K562 (cell line): Measurements from ENCODE around the gene HMGA1. TPM values are rescaled to one million over a fixed set of nuclear protein-coding genes. Genes with fewer than 3 reads are reported as not detected.

ENCODE experiments used
- ATF2 ChIP-seq: sonication (generic); formaldehyde crosslinking; IDR thresholded peaks from 2 replicates; pipeline ENCODE4 v1.8.1; 2022; ENCODE audit warnings: missing genetic modification reagents
- DPF2 ChIP-seq: fragments of 450-650 bp; IDR thresholded peaks from 2 replicates; pipeline ENCODE4 v1.6.1; 2016
- ERF ChIP-seq: fragments of 450-650 bp; formaldehyde crosslinking; IDR thresholded peaks from 2 replicates; pipeline ENCODE4 v1.4.0; 2020; ENCODE audit warnings: mild to moderate bottlenecking, mixed read lengths
- MEIS2 ChIP-seq: fragments of 450-650 bp; IDR thresholded peaks from 2 replicates; pipeline ENCODE4 v1.6.1; 2014; ENCODE audit warnings: mild to moderate bottlenecking; ENCODE audit not compliant: partially characterized antibody
- NCOR1 ChIP-seq: fragments of 450-650 bp; IDR thresholded peaks from 2 replicates; pipeline ENCODE4 v1.6.1; 2016; ENCODE audit warnings: mild to moderate bottlenecking, moderate library complexity
- NFE2 ChIP-seq: IDR thresholded peaks from 2 replicates; pipeline ENCODE4 v1.6.1; 2014; ENCODE audit warnings: antibody characterized with exemption, low read depth
- NFXL1 ChIP-seq: fragments of 450-650 bp; formaldehyde crosslinking; IDR thresholded peaks from 2 replicates; pipeline ENCODE4 v1.4.0; 2021; ENCODE audit warnings: mild to moderate bottlenecking
- NRF1 ChIP-seq, 2 experiments: fragments of 450-650 bp; IDR thresholded peaks in 1 of 2; conservative IDR thresholded peaks in 1 of 2; 2 replicates each; pipeline ENCODE4 v1.6.1; 2014; ENCODE audit warnings: mild to moderate bottlenecking in 2 of 2
- POU5F1 ChIP-seq: fragments of 150-350 bp; IDR thresholded peaks from 2 replicates; pipeline ENCODE4 v1.6.1; 2014; ENCODE audit warnings: borderline replicate concordance, low read length, low read depth, mild to moderate bottlenecking; ENCODE audit not compliant: partially characterized antibody
- RBBP5 ChIP-seq: fragments of 200-600 bp; sonication (generic); IDR thresholded peaks from 2 replicates; pipeline ENCODE4 v1.6.1; 2012; ENCODE audit warnings: borderline replicate concordance, mild to moderate bottlenecking, low read length, control low read depth, inconsistent platforms; ENCODE audit not compliant: insufficient read depth, poor library complexity, severe bottlenecking
- SMARCA4 ChIP-seq: fragments of 450-650 bp; IDR thresholded peaks from 2 replicates; pipeline ENCODE4 v1.6.1; 2016
- STAG1 ChIP-seq: sonication (generic); formaldehyde crosslinking; IDR thresholded peaks from 2 replicates; pipeline ENCODE4 v1.5.0; 2020; ENCODE audit warnings: missing genetic modification reagents, borderline replicate concordance
- YBX1 ChIP-seq: fragments of 450-650 bp; IDR thresholded peaks from 2 replicates; pipeline ENCODE4 v1.7.1; 2016; ENCODE audit warnings: mild to moderate bottlenecking
- ZFP36 ChIP-seq: fragments of 150-350 bp; IDR thresholded peaks from 2 replicates; pipeline ENCODE4 v1.6.1; 2018; ENCODE audit warnings: low read length, low read depth; ENCODE audit not compliant: partially characterized antibody
- ZNF444 ChIP-seq: fragments of 250-450 bp; sonication (Bioruptor Pico); IDR thresholded peaks from 2 replicates; pipeline ENCODE4 v1.4.0; 2020; ENCODE audit warnings: mild to moderate bottlenecking, moderate library complexity
- ZNF707 ChIP-seq: fragments of 250-450 bp; sonication (Bioruptor Pico); conservative IDR thresholded peaks from 2 replicates; pipeline ENCODE4 v1.8.0; 2022; ENCODE audit warnings: inconsistent platforms, mild to moderate bottlenecking, moderate library complexity
- ZSCAN29 ChIP-seq: fragments of 450-650 bp; IDR thresholded peaks from 2 replicates; pipeline ENCODE4 v1.6.1; 2017
- polyA plus RNA-seq, 8 experiments: library from polyadenylated mRNA; depleted of rRNA in 4 of 8; stranded (reverse) in 5 of 8; unstranded in 3 of 8; fragments of >200 nt; fragmentation: Nextera tagmentation in 2 of 8; fragmentation: Illumina TruSeq in 1 of 8; extraction: Ambion mirVana in 2 of 8; extraction: Trizol in 1 of 8; gene quantifications; 2 replicates each; pipeline versions ENCODE4 v1.2.1 to v1.2.3, GENCODE V29; 2011 to 2014; ENCODE audit warnings: inconsistent platforms in 1 of 8, missing spikeins in 1 of 8
- total RNA-seq, 7 experiments: library from RNA; depleted of rRNA in 6 of 7; stranded (reverse); fragments of >200 nt in 6 of 7; fragmentation: Illumina TruSeq in 2 of 7; extraction: Trizol in 2 of 7; gene quantifications; 2 replicates each; pipeline versions ENCODE4 v1.2.1 to v1.2.3, GENCODE V29; 2011 to 2021; ENCODE audit warnings: low replicate concordance in 1 of 7
- TF ChIP-seq, protein P1 (sequence below): fragments of 450-650 bp; IDR thresholded peaks from 2 replicates; pipeline ENCODE4 v1.6.1; 2016; ENCODE audit warnings: borderline replicate concordance
- TF ChIP-seq, protein P2 (sequence below): sonication (generic); formaldehyde crosslinking; IDR thresholded peaks from 2 replicates; pipeline ENCODE4 v1.8.1; 2023; ENCODE audit warnings: mild to moderate bottlenecking, missing genetic modification reagents
- TF ChIP-seq, protein P3 (sequence below): IDR thresholded peaks from 2 replicates; pipeline ENCODE4 v1.6.1; 2011; ENCODE audit warnings: borderline replicate concordance, low read depth, mild to moderate bottlenecking, moderate library complexity, low read length; ENCODE audit not compliant: insufficient read depth, poor library complexity, severe bottlenecking

Gene HMGA1
- total and polyA plus RNA-seq, 9 of the 15 experiments (the other 6 are each of a cell fraction or from before 2014, with no cell fraction given) = 27.8 to 1,947 (median 594) TPM

DNA sequence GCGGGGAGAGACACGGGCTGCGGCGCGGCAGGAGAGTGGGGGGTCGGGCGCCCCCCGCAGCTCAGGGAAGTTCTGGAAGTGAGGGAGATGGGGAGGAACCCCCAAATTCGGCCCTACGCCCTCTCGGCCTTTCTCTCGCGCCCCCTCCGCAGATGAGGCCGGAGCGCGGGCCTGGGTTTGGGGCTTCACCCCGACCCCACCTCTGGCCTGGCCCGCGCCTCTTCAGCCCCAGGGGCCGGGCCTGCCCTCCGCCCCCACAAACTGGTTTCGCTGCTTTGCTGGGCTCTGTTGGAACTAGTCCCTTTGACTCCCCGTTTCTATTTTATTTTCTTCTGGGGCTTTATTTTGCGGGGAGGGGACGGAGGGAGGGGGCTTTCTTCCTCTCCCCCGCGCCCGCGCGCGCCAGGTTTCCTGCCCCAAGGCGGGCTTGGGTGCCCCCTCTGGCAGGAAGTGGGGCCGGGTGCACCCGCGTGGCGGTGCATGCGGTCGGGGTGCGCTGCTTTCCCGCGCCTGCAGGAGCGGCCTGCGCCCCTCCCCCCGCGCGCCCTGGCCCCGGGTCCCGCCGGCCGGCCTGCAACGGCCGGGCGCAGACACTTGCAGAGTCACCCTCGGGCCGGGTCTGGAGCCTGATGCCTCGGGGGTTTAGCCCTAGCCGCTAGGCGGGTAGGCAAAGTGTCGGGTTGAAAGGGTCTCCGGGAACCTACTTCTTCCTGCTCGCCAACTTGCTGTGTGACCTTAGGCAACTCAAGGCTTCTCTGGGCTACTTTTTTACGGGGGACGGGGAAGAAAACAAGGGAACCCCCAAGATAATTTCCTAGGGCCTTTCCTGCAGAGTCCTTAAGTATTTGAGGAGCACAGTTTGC, 1.3 kb downstream of the HMGA1 start (continued):
- TF ChIP-seq DPF2 (peak; percentile 37; the same call in 1 of the 2 replicates), NRF1 (conservative IDR thresholded peaks at IDR 0.05 in 1 of 2, IDR thresholded peaks at IDR 0.05 in 1 of 2) (peak; percentile 74 to 75), ERF (CRISPR knock-in tag) (no peak), ZNF444 (CRISPR knock-in tag) (peak; percentile 53; the same call in 1 of the 2 replicates), NFXL1 (CRISPR knock-in tag) (no peak), YBX1 (no peak), RBBP5 (peak; percentile 85), ATF2 (CRISPR knock-in tag) (peak; percentile 89), SMARCA4 (no peak), ZSCAN29 (peak; percentile 26; the same call in 1 of the 2 replicates), STAG1 (CRISPR knock-in tag) (peak; percentile 61; the same call in 1 of the 2 replicates), ZFP36 (peak; percentile 85), ZNF707 (CRISPR knock-in tag) (no peak), MEIS2 (no peak), NCOR1 (peak; percentile 39; the same call in 1 of the 2 replicates), NFE2 (peak; percentile 46), POU5F1 (no peak)
- TF ChIP-seq, protein P1, sequence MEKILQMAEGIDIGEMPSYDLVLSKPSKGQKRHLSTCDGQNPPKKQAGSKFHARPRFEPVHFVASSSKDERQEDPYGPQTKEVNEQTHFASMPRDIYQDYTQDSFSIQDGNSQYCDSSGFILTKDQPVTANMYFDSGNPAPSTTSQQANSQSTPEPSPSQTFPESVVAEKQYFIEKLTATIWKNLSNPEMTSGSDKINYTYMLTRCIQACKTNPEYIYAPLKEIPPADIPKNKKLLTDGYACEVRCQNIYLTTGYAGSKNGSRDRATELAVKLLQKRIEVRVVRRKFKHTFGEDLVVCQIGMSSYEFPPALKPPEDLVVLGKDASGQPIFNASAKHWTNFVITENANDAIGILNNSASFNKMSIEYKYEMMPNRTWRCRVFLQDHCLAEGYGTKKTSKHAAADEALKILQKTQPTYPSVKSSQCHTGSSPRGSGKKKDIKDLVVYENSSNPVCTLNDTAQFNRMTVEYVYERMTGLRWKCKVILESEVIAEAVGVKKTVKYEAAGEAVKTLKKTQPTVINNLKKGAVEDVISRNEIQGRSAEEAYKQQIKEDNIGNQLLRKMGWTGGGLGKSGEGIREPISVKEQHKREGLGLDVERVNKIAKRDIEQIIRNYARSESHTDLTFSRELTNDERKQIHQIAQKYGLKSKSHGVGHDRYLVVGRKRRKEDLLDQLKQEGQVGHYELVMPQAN = peak; percentile 38; the same call in 1 of the 2 replicates
- TF ChIP-seq, protein P2, sequence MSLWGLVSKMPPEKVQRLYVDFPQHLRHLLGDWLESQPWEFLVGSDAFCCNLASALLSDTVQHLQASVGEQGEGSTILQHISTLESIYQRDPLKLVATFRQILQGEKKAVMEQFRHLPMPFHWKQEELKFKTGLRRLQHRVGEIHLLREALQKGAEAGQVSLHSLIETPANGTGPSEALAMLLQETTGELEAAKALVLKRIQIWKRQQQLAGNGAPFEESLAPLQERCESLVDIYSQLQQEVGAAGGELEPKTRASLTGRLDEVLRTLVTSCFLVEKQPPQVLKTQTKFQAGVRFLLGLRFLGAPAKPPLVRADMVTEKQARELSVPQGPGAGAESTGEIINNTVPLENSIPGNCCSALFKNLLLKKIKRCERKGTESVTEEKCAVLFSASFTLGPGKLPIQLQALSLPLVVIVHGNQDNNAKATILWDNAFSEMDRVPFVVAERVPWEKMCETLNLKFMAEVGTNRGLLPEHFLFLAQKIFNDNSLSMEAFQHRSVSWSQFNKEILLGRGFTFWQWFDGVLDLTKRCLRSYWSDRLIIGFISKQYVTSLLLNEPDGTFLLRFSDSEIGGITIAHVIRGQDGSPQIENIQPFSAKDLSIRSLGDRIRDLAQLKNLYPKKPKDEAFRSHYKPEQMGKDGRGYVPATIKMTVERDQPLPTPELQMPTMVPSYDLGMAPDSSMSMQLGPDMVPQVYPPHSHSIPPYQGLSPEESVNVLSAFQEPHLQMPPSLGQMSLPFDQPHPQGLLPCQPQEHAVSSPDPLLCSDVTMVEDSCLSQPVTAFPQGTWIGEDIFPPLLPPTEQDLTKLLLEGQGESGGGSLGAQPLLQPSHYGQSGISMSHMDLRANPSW = no peak
- TF ChIP-seq, protein P3, sequence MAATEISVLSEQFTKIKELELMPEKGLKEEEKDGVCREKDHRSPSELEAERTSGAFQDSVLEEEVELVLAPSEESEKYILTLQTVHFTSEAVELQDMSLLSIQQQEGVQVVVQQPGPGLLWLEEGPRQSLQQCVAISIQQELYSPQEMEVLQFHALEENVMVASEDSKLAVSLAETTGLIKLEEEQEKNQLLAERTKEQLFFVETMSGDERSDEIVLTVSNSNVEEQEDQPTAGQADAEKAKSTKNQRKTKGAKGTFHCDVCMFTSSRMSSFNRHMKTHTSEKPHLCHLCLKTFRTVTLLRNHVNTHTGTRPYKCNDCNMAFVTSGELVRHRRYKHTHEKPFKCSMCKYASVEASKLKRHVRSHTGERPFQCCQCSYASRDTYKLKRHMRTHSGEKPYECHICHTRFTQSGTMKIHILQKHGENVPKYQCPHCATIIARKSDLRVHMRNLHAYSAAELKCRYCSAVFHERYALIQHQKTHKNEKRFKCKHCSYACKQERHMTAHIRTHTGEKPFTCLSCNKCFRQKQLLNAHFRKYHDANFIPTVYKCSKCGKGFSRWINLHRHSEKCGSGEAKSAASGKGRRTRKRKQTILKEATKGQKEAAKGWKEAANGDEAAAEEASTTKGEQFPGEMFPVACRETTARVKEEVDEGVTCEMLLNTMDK = peak; percentile 98
